Activated T-cell treated with anti-CD3 and anti-CD28 coated beads for 24 hours (primary cell): ENCODE data around the gene ZBED4.

Source experiments
- DNase-seq: peaks from one replicate; pipeline ENCODE4 v3.0.0-alpha.2; 2020; ENCODE audit warnings: low read depth

ZBED4 gene

DNA sequence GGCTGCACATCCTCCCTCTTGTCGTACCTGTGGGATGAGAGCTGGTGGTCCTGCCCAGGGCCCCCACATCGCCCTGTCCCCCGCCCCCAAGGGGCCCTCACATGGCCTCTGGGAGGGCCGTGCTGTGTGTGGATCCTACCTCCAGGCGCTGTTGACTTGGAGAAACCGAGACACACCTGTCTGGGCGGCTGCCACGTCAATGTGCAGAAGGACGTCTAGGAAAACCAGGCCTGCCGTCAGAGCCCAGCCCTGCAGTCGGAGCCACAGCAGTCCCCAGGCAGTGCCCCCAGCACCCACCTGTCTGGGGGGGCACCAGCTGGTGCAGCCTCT, 50.4 kb downstream of the ZBED4 start:
- DNase-seq: no peak

GRCh38 chr22:49905465-49905864, 51.8 kb downstream of the ZBED4 start:
- DNase-seq: no peak

DNA sequence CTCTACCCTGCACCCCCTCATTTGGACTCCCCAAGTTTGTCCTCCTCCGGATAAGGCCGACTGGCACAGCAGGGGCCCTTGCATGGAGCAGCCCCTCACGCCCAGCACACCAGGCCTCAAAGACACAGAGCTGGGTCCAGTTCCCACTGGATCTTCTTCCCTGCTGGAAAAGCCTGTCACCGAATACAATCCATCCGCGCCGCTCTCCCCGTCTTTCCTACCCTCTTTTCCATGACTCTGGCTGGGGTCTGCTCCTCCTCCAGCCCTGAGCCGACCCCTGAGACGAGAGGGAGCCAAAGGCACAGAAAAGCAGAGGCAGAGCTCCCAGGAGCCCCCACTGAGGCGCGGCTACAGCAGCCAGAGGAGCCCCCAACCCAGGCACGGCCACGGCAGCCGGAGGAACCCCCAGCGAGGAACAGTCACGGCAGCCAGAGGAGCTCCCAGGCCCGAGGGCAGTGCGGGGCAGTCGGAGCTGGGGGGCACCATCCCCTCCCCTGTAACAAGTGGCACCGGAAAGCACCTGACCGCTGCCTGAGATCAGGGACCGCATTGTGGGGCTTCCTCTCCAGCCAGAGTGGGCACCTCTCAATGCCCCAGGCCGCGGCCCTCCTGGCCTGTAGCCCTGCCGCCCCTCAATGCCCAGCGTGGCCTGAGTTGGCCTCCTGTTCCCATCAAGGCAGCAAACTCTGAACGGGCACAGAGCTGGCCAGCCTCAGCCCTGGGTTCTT, 52.6 kb downstream of the ZBED4 start:
- no peak for DNase-seq

DNA sequence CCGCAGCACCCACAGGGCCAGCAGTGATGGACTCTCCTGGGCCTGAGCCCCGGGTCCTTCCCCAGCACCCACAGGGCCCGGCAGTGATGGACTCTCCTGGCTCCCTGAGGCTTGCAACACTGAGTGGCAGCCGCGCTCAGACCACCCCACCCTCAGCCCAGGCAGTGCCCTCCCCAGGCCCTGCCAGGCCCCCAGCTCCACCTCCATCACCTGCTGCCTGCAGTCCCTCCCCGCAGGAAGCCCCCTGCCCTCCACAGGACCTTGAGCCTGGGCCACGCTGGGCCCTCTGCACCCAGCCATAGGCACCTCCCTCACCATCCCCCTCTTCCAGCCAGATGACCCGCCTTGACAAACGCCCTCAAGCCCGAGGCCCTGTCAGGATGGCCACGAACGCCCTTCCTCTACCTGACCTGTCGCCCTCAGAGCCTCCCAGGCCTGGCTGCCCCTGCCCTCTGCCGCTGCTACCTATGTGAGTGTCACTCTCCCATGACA, 53.2 kb downstream of the ZBED4 start:
- DNase-seq: no peak

DNA sequence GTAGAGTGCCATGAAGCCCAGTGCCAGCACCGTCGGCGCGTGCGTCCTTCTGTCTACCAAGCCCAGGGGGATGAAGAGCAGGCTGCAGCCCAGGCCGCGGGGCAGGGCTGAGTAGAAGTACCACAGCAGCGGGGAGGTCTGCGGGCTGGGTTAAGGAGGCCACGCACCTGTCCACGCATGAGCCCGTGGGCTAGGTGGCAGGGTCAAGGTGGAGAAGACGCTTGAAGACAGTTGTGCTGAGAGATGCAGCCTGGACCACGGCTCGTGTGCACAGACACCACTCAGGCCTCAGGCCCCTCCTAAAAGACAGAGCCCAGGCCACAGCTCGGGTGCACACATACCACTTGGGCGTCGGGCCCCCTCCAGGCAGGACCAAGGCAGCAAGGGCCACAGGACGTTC, 54.2 kb downstream of the ZBED4 start:
- no peak for DNase-seq

DNA sequence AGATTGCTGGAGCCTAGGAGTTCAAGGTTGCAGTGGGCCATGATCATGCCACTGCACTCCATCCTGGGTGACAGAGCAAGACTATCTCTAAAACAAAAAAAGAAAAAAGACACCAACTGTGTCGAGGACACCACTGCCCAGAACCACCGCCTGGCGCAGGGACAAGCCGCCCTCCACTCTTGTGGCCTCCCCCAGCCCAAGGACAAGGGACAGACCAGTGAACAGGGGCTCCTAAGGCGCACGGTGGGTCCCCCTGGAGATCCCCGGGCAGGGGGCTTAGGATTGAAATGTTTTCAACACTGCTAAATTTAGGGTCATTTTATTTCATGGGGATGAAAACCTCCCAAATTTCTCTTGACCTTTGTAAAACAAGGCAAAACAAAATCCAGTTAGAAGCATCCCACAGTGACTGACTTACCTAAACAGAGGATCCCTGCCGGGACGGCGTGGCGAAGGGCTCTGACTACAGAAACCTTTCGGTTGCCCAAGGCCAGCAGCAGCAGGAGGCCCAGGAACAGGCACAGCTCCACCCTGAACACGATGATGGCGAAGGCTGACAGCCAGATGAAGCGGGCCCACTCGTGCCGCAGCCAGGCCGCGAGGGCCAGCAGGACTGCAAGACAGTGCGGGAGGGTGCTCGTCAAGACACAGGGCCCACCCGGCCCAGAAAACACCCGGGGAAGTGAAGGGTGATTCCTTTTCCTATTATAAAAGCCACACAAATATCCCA, 56.0 kb downstream of the ZBED4 start:
- no peak for DNase-seq

DNA sequence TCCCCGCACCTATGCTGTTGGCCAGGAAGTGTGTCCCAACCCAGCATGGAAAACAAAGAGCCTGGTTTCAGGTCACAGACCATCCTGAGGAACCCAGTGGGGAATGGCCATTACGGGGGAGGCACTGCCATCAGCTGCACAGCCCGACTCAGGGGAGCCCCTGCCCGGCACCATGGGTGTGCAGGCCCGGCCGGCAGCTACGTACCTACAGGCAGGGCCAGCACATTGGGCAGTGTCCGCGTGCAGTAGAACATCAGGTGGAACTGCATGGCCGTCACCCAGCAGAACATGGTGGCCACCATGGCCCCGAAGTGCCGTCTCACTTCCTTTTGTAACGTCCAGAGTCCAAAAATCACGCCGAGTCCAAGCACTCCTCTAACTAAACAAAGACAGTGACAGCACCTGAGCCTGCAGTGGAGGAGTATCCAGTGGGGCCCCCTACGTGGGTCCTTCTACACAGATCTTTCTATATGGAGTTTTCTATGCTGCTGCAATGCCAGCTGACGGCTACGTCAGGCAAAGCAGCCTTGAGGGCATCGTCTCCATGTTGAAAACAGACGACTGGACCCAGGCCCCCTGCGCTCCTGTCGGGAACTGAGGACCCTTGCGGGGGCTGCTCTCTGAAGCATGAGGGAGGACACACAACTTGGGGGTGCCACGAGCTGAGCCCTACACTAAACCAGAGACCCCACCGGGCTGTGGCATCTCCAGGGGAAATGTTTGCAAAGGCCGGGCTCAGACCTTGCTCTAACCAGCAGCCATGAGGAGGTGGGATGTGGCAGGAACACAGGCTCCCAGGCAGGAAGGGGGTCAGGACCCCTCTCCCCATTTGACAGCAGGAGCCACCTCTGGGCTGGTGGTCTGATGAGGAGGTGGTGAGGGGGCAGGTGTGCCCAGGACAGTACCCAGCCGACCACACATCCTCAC, 56.8 kb downstream of the ZBED4 start:
- no peak for DNase-seq

- no peak for DNase-seq
Observed at GRCh38 chr22:49911881-49912625, 58.4 kb downstream of the ZBED4 start.

GRCh38 chr22:49913026-49913425, 59.4 kb downstream of the ZBED4 start:
- no peak for DNase-seq

- no peak for DNase-seq
Observed at GRCh38 chr22:49913446-49913845, 59.8 kb downstream of the ZBED4 start.

GRCh38 chr22:49914256-49914655, 60.6 kb downstream of the ZBED4 start:
- no peak for DNase-seq

- DNase-seq: no peak
Observed at GRCh38 chr22:49915610-49916009, 62.0 kb downstream of the ZBED4 start.

DNA sequence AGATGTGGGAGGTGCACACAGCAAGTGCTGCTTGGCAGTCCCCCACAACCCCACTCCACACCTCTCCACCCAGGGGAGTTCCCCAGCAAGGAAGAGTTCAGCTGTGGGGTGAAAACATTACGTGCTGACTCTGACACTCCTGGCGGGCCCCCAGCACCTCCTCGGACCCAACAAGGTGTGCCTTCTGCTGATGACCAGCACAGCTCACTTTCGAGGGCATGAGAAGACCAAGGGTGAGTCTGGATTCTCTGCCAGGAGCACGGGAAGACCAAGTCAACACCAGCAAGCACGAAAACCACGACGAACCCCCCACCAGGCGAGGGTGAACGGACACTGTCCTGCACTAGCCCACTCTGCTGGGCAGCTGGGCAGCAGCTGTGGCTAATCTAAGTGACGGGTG, 63.2 kb downstream of the ZBED4 start:
- DNase-seq: no peak

DNA sequence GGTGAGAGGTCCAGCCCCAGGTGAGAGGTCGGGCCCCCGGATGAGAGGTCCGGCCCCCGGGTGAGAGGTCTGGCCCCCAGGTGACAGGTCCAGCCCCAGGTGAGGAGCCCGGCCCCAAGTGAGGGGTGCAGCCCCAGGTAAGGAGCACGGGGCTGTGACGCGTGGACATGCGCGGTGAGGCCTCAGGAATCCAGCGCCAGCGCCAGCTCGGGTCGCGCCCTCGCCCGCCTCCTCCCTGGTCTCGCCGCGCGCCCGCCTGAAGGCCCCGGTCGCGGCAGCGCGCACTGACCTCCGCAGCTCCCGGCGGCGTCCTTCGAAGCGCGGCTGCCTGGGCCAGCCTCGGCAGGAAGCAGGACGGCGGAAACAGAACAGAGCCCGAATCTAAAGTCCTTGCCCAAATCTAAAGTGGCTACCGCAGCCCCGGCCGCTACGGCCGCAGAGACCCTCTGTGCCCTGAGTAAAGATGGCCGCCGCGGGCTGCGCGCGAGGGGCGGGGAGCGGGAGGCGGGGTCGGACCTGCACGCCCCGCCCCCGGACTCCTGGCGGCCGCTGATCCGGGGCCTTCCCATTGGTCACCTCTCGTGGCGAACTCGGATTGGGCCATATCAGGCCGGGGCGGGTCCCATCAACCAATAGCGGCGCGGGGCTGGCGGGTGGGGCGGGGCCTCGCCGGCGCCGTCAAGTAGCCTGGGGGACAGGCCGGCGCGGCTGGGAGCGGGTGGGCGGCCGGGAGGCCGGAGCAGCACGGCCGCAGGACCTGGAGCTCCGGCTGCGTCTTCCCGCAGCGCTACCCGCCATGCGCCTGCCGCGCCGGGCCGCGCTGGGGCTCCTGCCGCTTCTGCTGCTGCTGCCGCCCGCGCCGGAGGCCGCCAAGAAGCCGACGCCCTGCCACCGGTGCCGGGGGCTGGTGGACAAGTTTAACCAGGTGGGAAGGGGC, 64.6 kb downstream of the ZBED4 start, which contains the start of the genes ALG12 and CRELD2:
ALG12 (minus strand) TSS at position 465 of the 937 bp plus-strand sequence. CDS start 4,673 bp downstream, outside the sequence.
CRELD2 (plus strand) TSS at position 661 of the 937 bp plus-strand sequence; CDS start at position 797, 136 bp downstream.
- peak; percentile 96 for DNase-seq

DNA sequence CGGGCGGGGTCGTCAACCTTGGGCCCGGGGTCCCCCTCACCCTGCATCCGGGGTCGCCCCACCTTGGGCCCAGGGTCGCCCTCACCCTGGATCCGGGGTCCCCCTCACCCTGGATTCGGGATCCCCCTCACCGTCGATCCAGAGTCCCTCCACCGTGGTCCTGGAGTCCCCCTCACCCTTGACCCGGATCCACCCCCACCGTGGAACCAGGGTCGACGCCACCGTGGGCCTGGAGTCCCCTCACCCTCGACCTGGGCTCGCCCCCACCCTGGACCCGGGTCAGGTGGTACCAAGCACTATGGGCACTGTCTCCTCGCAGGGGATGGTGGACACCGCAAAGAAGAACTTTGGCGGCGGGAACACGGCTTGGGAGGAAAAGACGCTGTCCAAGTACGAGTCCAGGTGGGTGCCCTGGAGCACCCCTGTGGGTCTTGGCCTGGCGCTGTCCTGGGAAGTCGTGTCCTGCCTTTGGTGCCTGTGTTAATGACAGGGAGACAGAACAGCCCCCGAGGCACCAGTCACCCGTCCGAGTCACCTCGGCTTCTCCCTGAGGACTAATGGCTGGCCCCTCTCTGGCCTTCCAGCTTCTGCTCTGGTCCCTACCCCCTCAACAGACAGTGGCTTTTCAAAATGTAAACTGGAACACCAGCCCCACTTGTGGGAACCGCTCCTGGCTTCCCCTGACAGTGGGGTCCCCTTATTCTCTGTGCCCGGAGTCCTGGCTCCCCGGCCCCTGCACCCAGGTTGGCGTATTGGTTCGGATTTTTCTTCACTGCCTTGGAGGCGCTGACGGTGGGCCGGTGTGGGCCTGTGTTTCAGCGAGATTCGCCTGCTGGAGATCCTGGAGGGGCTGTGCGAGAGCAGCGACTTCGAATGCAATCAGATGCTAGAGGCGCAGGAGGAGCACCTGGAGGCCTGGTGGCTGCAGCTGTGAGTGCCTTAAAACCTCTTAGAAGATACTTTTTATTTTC, 65.6 kb downstream of the ZBED4 start:
- DNase-seq: no peak

DNA sequence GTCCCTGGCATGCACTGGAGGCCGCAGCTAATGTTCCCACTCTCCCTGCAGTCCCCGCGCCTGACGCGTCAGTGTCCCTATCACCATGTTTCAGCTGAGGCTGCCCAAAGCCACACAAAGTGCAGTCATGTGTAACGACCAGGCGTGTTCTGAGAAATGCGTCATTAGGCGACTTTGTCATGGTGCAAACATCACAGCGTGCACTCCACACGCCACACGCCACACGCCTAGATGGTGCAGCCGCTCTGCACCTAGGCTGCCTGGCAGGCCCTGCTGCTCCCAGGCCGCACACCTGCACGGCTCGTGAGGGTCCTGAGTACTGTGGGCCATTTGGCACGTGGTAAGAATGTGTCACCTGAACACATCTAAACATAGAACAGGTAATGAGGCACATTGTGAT, 67.2 kb downstream of the ZBED4 start:
- DNase-seq: no peak

DNA sequence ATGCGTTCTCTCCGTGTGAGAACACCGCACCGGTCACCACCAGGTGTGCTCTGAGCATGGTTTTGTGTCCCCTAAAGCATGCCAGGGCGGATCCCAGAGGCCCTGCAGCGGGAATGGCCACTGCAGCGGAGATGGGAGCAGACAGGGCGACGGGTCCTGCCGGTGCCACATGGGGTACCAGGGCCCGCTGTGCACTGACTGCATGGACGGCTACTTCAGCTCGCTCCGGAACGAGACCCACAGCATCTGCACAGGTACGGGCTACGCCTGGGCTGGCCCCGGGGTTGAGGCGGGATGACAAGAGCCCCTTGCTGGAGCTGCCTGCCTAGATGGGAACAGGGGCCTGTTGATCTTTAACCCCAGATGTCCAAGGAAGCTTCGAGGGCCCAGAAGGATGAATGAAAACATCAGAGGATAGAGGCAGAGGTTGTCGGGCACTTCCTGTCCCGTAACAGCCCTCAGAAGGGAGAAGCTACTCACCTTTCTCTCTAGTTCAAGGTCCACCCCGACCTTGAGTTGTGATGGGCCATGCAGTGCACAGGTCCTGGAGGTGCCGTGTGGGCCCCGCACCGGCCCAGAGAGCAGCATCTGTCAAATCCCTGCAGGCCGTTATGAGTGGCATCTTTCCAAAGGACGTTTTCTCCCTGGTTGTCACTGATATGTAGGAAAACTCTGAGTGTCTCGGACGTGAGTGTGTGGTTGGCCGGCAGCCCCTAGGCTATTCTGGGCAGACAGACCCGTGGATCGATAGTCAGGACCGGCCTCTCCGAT, 68.0 kb downstream of the ZBED4 start:
- DNase-seq: no peak

GRCh38 chr22:49922484-49922883, 68.8 kb downstream of the ZBED4 start:
- DNase-seq: no peak
